Measurements from ENCODE around the gene PINLYP. TPM values are rescaled to one million over a fixed set of nuclear protein-coding genes. Genes with fewer than 3 reads are reported as not detected.

PINLYP gene
- total and polyA plus RNA-seq, 9 of the 15 experiments (the other 6 are each of a cell fraction or from before 2014, with no cell fraction given): 1.00 to 6.7 (median 2.2) TPM

DNA sequence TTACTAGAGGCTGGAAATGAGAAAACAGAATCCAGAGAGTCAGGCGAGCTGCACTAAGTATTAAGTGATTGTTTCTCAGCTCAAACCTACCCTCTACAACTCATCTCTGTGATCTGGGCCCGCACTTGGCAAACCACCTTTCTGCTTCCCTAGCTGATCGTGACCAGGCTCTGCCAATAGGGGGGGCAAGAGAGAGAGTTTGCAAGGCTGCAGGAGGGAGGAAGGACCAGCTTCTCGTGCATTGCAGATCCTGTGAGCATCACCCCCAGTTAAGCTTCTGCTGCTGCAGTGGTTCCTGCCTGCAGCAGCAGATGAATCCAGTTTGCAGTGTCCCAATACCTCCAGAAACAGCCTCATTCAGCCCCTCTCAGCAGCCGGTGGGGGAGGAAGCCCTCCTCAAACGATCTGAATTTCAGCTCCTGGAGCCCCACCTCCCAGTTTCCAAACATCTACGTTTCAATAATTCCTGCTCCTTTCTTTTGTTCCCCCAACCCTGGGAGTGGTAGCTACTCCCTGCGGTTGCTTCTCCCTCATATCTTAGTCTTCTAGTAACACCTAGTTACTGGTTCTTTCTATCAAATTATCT is 20.3 kb upstream of the PINLYP start:
- WGBS (ENCODE audit: insufficient coverage, low coverage, missing lambda C conversion rate): 35% methylated on average over 7 of the region's 8 CpGs
- DNase-seq (ENCODE audit: extremely low read depth in 1 of 4, low spot score in 3 of 4): peak; percentile 71 to 83 (median 76)
- Histone ChIP-seq H3K27me3 (ENCODE audit: control insufficient read depth in 2 of 2, insufficient read depth in 2 of 2, low read length in 2 of 2) (no peaks in the 10 kb centered on the region), H4K20me1 (replicated peaks; ENCODE audit: control insufficient read depth, insufficient read depth, low read length) (no peaks in the 10 kb centered on the region), H3K79me2 (ENCODE audit: control insufficient read depth, insufficient read depth, low read length) (no peaks in the 10 kb centered on the region), H3K4me1 (replicated peaks in 1 of 2; ENCODE audit: control insufficient read depth in 2 of 2, insufficient read depth in 2 of 2, low read length in 2 of 2) (peaks cover 0 to 8% of the 10 kb centered on the region in 2 experiments; a peak in 1 of 5 replicates), H3K36me3 (ENCODE audit: control insufficient read depth, insufficient read depth, low read length) (peaks cover 57% of the 10 kb centered on the region; the same call in 2 of the 3 replicates), H3K4me3 (no peak overlapping the region), H3K9me1 (ENCODE audit: control insufficient read depth, insufficient read depth, low read length) (no peaks in the 10 kb centered on the region), H2AFZ (ENCODE audit: low read depth, low read length) (no peak overlapping the region), H3K9ac (ENCODE audit: insufficient read depth in 1 of 2, low read depth in 2 of 2, low read length in 2 of 2) (no peak overlapping the region), H3K27ac (ENCODE audit: extremely low read depth, low read depth, low read length) (no peak overlapping the region), H3K4me2 (ENCODE audit: insufficient read depth, low read length) (no peak overlapping the region), H3K9me3 (replicated peaks; ENCODE audit: control insufficient read depth, insufficient read depth, low read depth, low read length) (no peaks in the 10 kb centered on the region)
- peak; percentile 97 for ATAC-seq
- intact Hi-C loops (cut with micrococcal nuclease): loop anchor here (1.0 to 10.0 kb wide), 2 partner anchors 70 to 97 kb away; no protein-coding TSS in a partner anchor
- BruUV-seq (replicated peaks): no TSS peak
- CTCF ChIA-PET (ENCODE audit: low intra/inter-chr PET ratio): interaction anchor here (1.4 to 1.8 kb wide), 2 partner anchors 69 to 98 kb away, joined by 4 to 7 read pairs; no protein-coding TSS in a partner anchor
- FAIRE-seq: peak; percentile 95
- in situ Hi-C loops (cut with MboI): loop anchor here (5.0 kb wide), 1 partner anchor 97 kb away; no protein-coding TSS in a partner anchor
- POLR2A ChIA-PET: interaction anchor here (0.6 to 1.9 kb wide), 8 partner anchors 8 to 165 kb away, joined by 3 to 7 read pairs (median 4); partner anchors contain the start of gene XRCC1
- TF ChIP-seq SNRNP70 (optimal IDR thresholded peaks at IDR 0.05; ENCODE audit: low read depth, low read length) (no peak), RAD51 (IDR thresholded peaks at IDR 0.05; ENCODE audit: borderline replicate concordance, low read depth) (no peak), NFIX (CRISPR knock-in tag; IDR thresholded peaks at IDR 0.05; ENCODE audit: low read depth) (no peak)
- TF ChIP-seq, protein P1, sequence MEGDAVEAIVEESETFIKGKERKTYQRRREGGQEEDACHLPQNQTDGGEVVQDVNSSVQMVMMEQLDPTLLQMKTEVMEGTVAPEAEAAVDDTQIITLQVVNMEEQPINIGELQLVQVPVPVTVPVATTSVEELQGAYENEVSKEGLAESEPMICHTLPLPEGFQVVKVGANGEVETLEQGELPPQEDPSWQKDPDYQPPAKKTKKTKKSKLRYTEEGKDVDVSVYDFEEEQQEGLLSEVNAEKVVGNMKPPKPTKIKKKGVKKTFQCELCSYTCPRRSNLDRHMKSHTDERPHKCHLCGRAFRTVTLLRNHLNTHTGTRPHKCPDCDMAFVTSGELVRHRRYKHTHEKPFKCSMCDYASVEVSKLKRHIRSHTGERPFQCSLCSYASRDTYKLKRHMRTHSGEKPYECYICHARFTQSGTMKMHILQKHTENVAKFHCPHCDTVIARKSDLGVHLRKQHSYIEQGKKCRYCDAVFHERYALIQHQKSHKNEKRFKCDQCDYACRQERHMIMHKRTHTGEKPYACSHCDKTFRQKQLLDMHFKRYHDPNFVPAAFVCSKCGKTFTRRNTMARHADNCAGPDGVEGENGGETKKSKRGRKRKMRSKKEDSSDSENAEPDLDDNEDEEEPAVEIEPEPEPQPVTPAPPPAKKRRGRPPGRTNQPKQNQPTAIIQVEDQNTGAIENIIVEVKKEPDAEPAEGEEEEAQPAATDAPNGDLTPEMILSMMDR (IDR thresholded peaks at IDR 0.05 in 2 of 3, conservative IDR thresholded peaks at IDR 0.05 in 1 of 3; ENCODE audit: insufficient read depth in 2 of 3, low read depth in 1 of 3, low read length in 3 of 3): peak; percentile 85 to 88 (median 87)
- TF ChIP-seq, protein P2, sequence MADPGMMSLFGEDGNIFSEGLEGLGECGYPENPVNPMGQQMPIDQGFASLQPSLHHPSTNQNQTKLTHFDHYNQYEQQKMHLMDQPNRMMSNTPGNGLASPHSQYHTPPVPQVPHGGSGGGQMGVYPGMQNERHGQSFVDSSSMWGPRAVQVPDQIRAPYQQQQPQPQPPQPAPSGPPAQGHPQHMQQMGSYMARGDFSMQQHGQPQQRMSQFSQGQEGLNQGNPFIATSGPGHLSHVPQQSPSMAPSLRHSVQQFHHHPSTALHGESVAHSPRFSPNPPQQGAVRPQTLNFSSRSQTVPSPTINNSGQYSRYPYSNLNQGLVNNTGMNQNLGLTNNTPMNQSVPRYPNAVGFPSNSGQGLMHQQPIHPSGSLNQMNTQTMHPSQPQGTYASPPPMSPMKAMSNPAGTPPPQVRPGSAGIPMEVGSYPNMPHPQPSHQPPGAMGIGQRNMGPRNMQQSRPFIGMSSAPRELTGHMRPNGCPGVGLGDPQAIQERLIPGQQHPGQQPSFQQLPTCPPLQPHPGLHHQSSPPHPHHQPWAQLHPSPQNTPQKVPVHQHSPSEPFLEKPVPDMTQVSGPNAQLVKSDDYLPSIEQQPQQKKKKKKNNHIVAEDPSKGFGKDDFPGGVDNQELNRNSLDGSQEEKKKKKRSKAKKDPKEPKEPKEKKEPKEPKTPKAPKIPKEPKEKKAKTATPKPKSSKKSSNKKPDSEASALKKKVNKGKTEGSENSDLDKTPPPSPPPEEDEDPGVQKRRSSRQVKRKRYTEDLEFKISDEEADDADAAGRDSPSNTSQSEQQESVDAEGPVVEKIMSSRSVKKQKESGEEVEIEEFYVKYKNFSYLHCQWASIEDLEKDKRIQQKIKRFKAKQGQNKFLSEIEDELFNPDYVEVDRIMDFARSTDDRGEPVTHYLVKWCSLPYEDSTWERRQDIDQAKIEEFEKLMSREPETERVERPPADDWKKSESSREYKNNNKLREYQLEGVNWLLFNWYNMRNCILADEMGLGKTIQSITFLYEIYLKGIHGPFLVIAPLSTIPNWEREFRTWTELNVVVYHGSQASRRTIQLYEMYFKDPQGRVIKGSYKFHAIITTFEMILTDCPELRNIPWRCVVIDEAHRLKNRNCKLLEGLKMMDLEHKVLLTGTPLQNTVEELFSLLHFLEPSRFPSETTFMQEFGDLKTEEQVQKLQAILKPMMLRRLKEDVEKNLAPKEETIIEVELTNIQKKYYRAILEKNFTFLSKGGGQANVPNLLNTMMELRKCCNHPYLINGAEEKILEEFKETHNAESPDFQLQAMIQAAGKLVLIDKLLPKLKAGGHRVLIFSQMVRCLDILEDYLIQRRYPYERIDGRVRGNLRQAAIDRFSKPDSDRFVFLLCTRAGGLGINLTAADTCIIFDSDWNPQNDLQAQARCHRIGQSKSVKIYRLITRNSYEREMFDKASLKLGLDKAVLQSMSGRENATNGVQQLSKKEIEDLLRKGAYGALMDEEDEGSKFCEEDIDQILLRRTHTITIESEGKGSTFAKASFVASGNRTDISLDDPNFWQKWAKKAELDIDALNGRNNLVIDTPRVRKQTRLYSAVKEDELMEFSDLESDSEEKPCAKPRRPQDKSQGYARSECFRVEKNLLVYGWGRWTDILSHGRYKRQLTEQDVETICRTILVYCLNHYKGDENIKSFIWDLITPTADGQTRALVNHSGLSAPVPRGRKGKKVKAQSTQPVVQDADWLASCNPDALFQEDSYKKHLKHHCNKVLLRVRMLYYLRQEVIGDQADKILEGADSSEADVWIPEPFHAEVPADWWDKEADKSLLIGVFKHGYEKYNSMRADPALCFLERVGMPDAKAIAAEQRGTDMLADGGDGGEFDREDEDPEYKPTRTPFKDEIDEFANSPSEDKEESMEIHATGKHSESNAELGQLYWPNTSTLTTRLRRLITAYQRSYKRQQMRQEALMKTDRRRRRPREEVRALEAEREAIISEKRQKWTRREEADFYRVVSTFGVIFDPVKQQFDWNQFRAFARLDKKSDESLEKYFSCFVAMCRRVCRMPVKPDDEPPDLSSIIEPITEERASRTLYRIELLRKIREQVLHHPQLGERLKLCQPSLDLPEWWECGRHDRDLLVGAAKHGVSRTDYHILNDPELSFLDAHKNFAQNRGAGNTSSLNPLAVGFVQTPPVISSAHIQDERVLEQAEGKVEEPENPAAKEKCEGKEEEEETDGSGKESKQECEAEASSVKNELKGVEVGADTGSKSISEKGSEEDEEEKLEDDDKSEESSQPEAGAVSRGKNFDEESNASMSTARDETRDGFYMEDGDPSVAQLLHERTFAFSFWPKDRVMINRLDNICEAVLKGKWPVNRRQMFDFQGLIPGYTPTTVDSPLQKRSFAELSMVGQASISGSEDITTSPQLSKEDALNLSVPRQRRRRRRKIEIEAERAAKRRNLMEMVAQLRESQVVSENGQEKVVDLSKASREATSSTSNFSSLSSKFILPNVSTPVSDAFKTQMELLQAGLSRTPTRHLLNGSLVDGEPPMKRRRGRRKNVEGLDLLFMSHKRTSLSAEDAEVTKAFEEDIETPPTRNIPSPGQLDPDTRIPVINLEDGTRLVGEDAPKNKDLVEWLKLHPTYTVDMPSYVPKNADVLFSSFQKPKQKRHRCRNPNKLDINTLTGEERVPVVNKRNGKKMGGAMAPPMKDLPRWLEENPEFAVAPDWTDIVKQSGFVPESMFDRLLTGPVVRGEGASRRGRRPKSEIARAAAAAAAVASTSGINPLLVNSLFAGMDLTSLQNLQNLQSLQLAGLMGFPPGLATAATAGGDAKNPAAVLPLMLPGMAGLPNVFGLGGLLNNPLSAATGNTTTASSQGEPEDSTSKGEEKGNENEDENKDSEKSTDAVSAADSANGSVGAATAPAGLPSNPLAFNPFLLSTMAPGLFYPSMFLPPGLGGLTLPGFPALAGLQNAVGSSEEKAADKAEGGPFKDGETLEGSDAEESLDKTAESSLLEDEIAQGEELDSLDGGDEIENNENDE (IDR thresholded peaks at IDR 0.05; ENCODE audit: low read depth, low read length): no peak

All from K562 (cell line).